Neuronal stem cell (in vitro differentiated cells): Measurements from ENCODE around the gene NUDCD3.

Source experiments
- DNase-seq: peaks from one replicate; pipeline ENCODE4 v3.0.0-alpha.2; 2013; ENCODE audit warnings: low spot score
- H2AFZ ChIP-seq: one replicate; pipeline ENCODE4 v1.6.1; 2013; ENCODE audit warnings: mild to moderate bottlenecking, low read length, inconsistent platforms
- H2AK5ac ChIP-seq: 2 replicates; pipeline ENCODE4 v1.6.1; 2013; ENCODE audit warnings: low read depth, mild to moderate bottlenecking, inconsistent platforms, low read length, moderate library complexity, mixed read lengths
- H2BK120ac ChIP-seq: 2 replicates; pipeline ENCODE4 v1.6.1; 2013; ENCODE audit warnings: low read depth, mild to moderate bottlenecking, inconsistent platforms, low read length, moderate library complexity, mixed read lengths
- H2BK12ac ChIP-seq: one replicate; pipeline ENCODE4 v1.6.1; 2013; ENCODE audit warnings: low read length, inconsistent platforms
- H2BK15ac ChIP-seq: 2 replicates; pipeline ENCODE4 v1.6.1; 2013; ENCODE audit warnings: mild to moderate bottlenecking, low read length, inconsistent platforms, mixed read lengths
- H2BK5ac ChIP-seq: one replicate; pipeline ENCODE4 v1.6.1; 2013; ENCODE audit warnings: inconsistent platforms, mild to moderate bottlenecking, low read length, moderate library complexity
- H3K14ac ChIP-seq: one replicate; pipeline ENCODE4 v1.6.1; 2013; ENCODE audit warnings: low read length, inconsistent platforms
- H3K18ac ChIP-seq: 2 replicates; pipeline ENCODE4 v1.6.1; 2013; ENCODE audit warnings: low read length, inconsistent platforms
- H3K23ac ChIP-seq: 2 replicates; pipeline ENCODE4 v1.6.1; 2013; ENCODE audit warnings: low read depth, mild to moderate bottlenecking, mixed read lengths, low read length, inconsistent platforms; ENCODE audit not compliant: poor library complexity
- H3K27ac ChIP-seq: replicated peaks from 3 replicates; pipeline ENCODE4 v1.5.1; 2013; ENCODE audit warnings: low read length, inconsistent platforms
- H3K27me3 ChIP-seq, 3 experiments: 2 replicates each; pipeline ENCODE4 v1.6.1; 2013; ENCODE audit warnings: low read length in 3 of 3, mild to moderate bottlenecking in 2 of 3, inconsistent platforms in 1 of 3, low read depth in 1 of 3, mixed read lengths in 1 of 3, moderate library complexity in 1 of 3; ENCODE audit not compliant: control insufficient read depth in 3 of 3, insufficient read depth in 3 of 3
- H3K36me3 ChIP-seq, 2 donors: replicated peaks in 1 of 2; 2 replicates each; pipeline ENCODE4 v1.6.1; 2013; ENCODE audit warnings: low read length in 2 of 2; ENCODE audit not compliant: control insufficient read depth in 2 of 2, insufficient read depth in 2 of 2
- H3K4ac ChIP-seq: 2 replicates; pipeline ENCODE4 v1.6.1; 2013; ENCODE audit warnings: inconsistent platforms, mild to moderate bottlenecking, low read length, moderate library complexity
- H3K4me1 ChIP-seq, 2 donors: 1 replicate in 1 of 2; 2 replicates in 1 of 2; pipeline ENCODE4 v1.6.1; 2013; ENCODE audit warnings: low read length in 2 of 2, low read depth in 1 of 2; ENCODE audit not compliant: control insufficient read depth in 2 of 2, insufficient read depth in 1 of 2
- H3K4me2 ChIP-seq: one replicate; pipeline ENCODE4 v1.6.1; 2013; ENCODE audit warnings: mild to moderate bottlenecking, low read length, inconsistent platforms; ENCODE audit not compliant: insufficient read depth, poor library complexity, severe bottlenecking
- H3K4me3 ChIP-seq, 2 donors: 2 replicates each; pipeline ENCODE4 v1.5.1; 2013; ENCODE audit warnings: low read length in 2 of 2, mild to moderate bottlenecking in 2 of 2, inconsistent platforms in 1 of 2, moderate library complexity in 1 of 2
- H3K79me1 ChIP-seq: one replicate; pipeline ENCODE4 v1.6.1; 2013; ENCODE audit warnings: low read depth, mild to moderate bottlenecking, inconsistent platforms, low read length, moderate library complexity
- H3K9ac ChIP-seq: one replicate; pipeline ENCODE4 v1.6.1; 2013; ENCODE audit warnings: mild to moderate bottlenecking, low read depth, low read length, inconsistent platforms; ENCODE audit not compliant: poor library complexity
- H3K9me3 ChIP-seq, 2 donors: replicated peaks in 1 of 2; 2 replicates each; pipeline versions ENCODE3 to v1.6.1; 2013; ENCODE audit warnings: low read length in 2 of 2, mild to moderate bottlenecking in 2 of 2, inconsistent platforms in 1 of 2, low read depth in 1 of 2, mixed read lengths in 1 of 2, moderate library complexity in 1 of 2; ENCODE audit not compliant: control insufficient read depth in 2 of 2, insufficient read depth in 1 of 2
- H4K8ac ChIP-seq: one replicate; pipeline ENCODE4 v1.6.1; 2013; ENCODE audit warnings: low read depth, mild to moderate bottlenecking, inconsistent platforms, low read length, moderate library complexity
- H4K91ac ChIP-seq: one replicate; pipeline ENCODE4 v1.6.1; 2013; ENCODE audit warnings: low read length, low read depth, mild to moderate bottlenecking, inconsistent platforms; ENCODE audit not compliant: poor library complexity
- WGBS, 2 donors: extraction: QIAGEN DNeasy Blood & Tissue Kit; methylation state at CpG; one replicate each; pipeline ENCODE4 v1.1.7; 2013; ENCODE audit warnings: missing lambda C conversion rate in 2 of 2, mixed read lengths in 1 of 2; ENCODE audit not compliant: insufficient read length in 2 of 2, insufficient replicate concordance in 1 of 2; ENCODE audit errors: extremely low coverage in 2 of 2; 5-methylcytosine and 5-hydroxymethylcytosine counted together

NUDCD3 gene

DNA sequence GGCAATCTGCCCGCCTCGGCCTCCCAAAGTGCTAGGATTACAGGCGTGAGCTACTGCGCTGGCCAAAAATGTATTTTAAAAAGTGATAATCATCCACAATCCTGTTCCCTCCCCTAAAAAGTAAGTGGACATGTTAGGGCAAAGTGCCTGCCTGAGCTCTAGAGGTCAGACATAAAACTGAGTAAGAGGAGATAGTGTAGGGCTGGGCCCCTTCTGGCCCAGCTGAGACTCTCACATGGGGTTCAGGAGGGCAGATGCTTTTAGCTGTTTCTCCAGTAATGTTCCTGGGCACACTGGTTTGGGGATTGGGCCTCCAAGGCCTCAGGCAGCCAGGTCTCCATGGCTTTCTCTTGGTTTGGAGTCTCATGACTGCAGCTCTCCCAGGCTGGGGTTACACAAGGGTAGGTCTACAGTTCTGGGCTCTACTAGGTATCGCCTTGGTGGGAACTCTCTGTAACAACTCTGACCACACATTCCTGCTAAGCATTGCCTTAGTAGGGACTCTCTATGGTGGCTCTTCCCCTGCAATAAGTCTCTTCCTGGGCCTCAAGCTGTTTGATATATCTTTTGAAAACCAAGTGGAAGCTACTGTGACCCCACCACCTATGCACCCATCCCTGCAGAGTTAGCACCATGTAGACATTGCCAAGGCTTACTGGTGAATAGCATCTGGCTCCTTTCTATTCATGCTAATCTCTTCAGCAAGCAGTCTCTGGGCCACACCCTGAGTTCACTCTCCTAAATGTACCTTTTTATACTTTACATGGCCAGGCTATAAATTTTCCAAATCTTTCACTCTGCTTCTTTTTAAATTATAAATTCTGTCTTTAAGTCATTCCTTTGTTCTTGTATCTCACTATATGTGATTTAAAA, 6.9 kb upstream of the NUDCD3 start:
- WGBS, 2 donors = no CpG with 5 or more reads among the region's 5 CpGs
- no peak overlapping the region for H4K91ac ChIP-seq
- peaks cover 0 to 17% (median 0%) of the 10 kb centered on the region in 3 experiments for H3K27me3 ChIP-seq
- no peak overlapping the region for H3K27ac ChIP-seq
- no peak overlapping the region for H2BK5ac ChIP-seq
- no peaks in the 10 kb centered on the region for H3K79me1 ChIP-seq
- H2BK15ac ChIP-seq = no peak overlapping the region
- H2AFZ ChIP-seq = peak overlapping the region; percentile 43
- no peak overlapping the region for H3K4me2 ChIP-seq
- H3K4ac ChIP-seq = no peak overlapping the region
- no peak overlapping the region for H2AK5ac ChIP-seq
- H3K9ac ChIP-seq = no peak overlapping the region
- no peak overlapping the region for H3K18ac ChIP-seq
- no peaks in the 10 kb centered on the region for H3K36me3 ChIP-seq
- H2BK120ac ChIP-seq = no peak overlapping the region
- no peak overlapping the region for H3K23ac ChIP-seq
- no peaks in the 10 kb centered on the region for H3K9me3 ChIP-seq
- no peak overlapping the region for H3K14ac ChIP-seq
- no peak for DNase-seq
- H3K4me1 ChIP-seq = no peaks in the 10 kb centered on the region
- H2BK12ac ChIP-seq = no peak overlapping the region
- no peak overlapping the region for H3K4me3 ChIP-seq
- no peak overlapping the region for H4K8ac ChIP-seq

DNA sequence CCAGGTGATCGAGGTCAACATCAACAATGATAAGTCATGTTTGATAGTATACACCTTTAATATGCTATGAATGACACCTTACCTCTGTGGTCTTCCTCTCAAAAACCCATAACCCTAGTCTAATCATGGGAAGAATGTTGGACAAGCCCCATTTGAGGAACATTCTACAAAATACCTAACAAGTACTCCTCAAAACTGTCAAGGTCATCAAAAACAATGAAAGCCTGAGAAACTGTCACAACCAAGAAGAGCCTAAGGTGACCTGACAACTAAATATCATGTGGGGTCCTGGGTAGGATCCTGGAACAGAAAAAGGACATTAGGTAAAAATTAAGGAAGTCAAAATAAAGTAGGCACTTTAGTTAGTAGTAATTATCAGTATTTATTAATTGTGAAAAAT, 5.9 kb upstream of the NUDCD3 start:
- H3K27ac ChIP-seq = no peak overlapping the region
- H3K9ac ChIP-seq = no peak overlapping the region
- no peak overlapping the region for H3K14ac ChIP-seq
- no peaks in the 10 kb centered on the region for H3K4me1 ChIP-seq
- no peak overlapping the region for H4K8ac ChIP-seq
- no peak overlapping the region for H3K4me3 ChIP-seq
- no peak overlapping the region for H2BK12ac ChIP-seq
- H3K4ac ChIP-seq = no peak overlapping the region
- no peak overlapping the region for H2BK5ac ChIP-seq
- no peak overlapping the region for H4K91ac ChIP-seq
- no peak overlapping the region for H3K4me2 ChIP-seq
- no peaks in the 10 kb centered on the region for H3K9me3 ChIP-seq
- no peaks in the 10 kb centered on the region for H3K79me1 ChIP-seq
- H2BK120ac ChIP-seq = no peak overlapping the region
- no peak overlapping the region for H2AFZ ChIP-seq
- no peak overlapping the region for H2AK5ac ChIP-seq
- no peak overlapping the region for H3K18ac ChIP-seq
- peaks cover 0 to 14% (median 0%) of the 10 kb centered on the region in 3 experiments for H3K27me3 ChIP-seq
- WGBS, 2 donors = no CpG with 5 or more reads among the region's 1 CpG
- no peaks in the 10 kb centered on the region for H3K36me3 ChIP-seq
- H3K23ac ChIP-seq = no peak overlapping the region
- DNase-seq = no peak
- H2BK15ac ChIP-seq = no peak overlapping the region

DNA sequence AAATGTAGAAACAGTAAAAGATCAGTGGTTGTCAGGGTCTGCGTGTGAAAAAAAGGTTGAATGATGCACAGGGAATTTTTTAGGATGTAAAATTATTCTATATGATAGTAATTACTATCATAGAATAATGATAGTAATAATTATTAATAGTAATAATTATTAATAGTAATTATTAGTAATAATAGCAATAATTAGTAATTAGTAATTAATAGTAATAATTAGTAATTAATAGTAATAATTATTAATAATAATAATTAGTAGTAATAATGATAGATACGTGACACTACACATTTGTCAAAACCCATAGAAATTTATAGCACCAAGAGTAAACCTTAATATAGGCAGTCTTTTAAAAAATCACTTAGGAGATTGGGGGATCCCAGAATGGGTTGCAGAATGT, 4.5 kb upstream of the NUDCD3 start:
- no peak overlapping the region for H2AFZ ChIP-seq
- H3K4me2 ChIP-seq = no peak overlapping the region
- WGBS, 2 donors = no CpG with 5 or more reads among the region's 2 CpGs
- H3K36me3 ChIP-seq = no peaks in the 10 kb centered on the region
- H4K8ac ChIP-seq = no peak overlapping the region
- H3K4me1 ChIP-seq = no peaks in the 10 kb centered on the region
- H3K14ac ChIP-seq = no peak overlapping the region
- no peak for DNase-seq
- no peak overlapping the region for H3K4me3 ChIP-seq
- H3K79me1 ChIP-seq = peaks cover 2% of the 10 kb centered on the region
- H3K9me3 ChIP-seq = no peaks in the 10 kb centered on the region
- H3K27ac ChIP-seq = no peak overlapping the region
- H3K23ac ChIP-seq = no peak overlapping the region
- no peak overlapping the region for H2BK12ac ChIP-seq
- no peak overlapping the region for H2BK15ac ChIP-seq
- peaks cover 0 to 14% (median 0%) of the 10 kb centered on the region in 3 experiments for H3K27me3 ChIP-seq
- no peak overlapping the region for H3K9ac ChIP-seq
- H4K91ac ChIP-seq = no peak overlapping the region
- H2BK120ac ChIP-seq = no peak overlapping the region
- H2AK5ac ChIP-seq = no peak overlapping the region
- no peak overlapping the region for H3K18ac ChIP-seq
- H3K4ac ChIP-seq = no peak overlapping the region
- H2BK5ac ChIP-seq = no peak overlapping the region

DNA sequence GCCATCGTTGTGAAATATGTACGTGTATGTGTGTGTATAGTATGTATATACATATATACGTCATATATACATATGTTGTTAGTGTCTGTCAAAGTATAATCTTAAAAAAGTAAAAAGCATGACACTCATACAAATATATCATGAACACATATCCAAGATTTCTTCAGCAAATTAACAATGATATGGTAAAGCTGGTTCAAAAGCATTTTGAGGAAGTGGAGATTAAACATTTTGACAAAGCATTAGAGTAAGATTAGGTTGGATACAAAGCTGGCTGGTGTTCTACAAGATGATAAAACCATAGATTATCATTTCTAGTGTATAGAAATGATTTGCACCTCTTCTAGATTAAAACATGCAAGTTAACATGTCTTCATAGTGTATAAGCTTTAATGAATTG, 771 bp upstream of the NUDCD3 start:
- Histone ChIP-seq H3K9me3 (no peaks in the 10 kb centered on the region), H3K36me3 (peaks cover 2 to 23% of the 10 kb centered on the region in 2 donors), H3K4me1 (peaks cover 5 to 6% of the 10 kb centered on the region in 2 donors), H3K23ac (no peak overlapping the region), H2BK120ac (no peak overlapping the region), H3K27me3 (no peaks in the 10 kb centered on the region), H2BK5ac (no peak overlapping the region), H2BK15ac (no peak overlapping the region), H3K4me3 (peak overlapping the region in 1 of 2 donors; percentile 93), H3K4me2 (no peak overlapping the region), H3K18ac (no peak overlapping the region), H4K8ac (no peak overlapping the region), H2AK5ac (no peak overlapping the region), H3K27ac (no peak overlapping the region), H4K91ac (no peak overlapping the region), H2BK12ac (no peak overlapping the region), H2AFZ (peak overlapping the region; percentile 98), H3K9ac (no peak overlapping the region), H3K4ac (no peak overlapping the region), H3K14ac (no peak overlapping the region), H3K79me1 (peaks cover 10% of the 10 kb centered on the region)
- DNase-seq = no peak
- WGBS, 2 donors = no CpG with 5 or more reads among the region's 3 CpGs
